Duodenal mucosa (tissue), 2 donors: Measurements from ENCODE around the gene HAPLN2.

Experiments
- H3K27ac ChIP-seq: one replicate; pipeline ENCODE4 v1.7.0; 2013; ENCODE audit warnings: low read depth, low read length
- H3K27me3 ChIP-seq, 2 donors: one replicate each; pipeline ENCODE4 v1.7.0; 2013; ENCODE audit warnings: low read length in 2 of 2, control low read depth in 1 of 2; ENCODE audit not compliant: insufficient read depth in 2 of 2, control insufficient read depth in 1 of 2
- H3K36me3 ChIP-seq, 2 donors: one replicate each; pipeline ENCODE4 v1.7.0; 2013; ENCODE audit warnings: low read length in 2 of 2, control low read depth in 1 of 2; ENCODE audit not compliant: insufficient read depth in 2 of 2, control insufficient read depth in 1 of 2
- H3K4me1 ChIP-seq, 2 donors: one replicate each; pipeline ENCODE4 v1.7.0; 2013; ENCODE audit warnings: low read length in 2 of 2, control low read depth in 1 of 2; ENCODE audit not compliant: insufficient read depth in 2 of 2, control insufficient read depth in 1 of 2
- H3K4me3 ChIP-seq, 2 donors: one replicate each; pipeline ENCODE4 v1.7.0; 2013; ENCODE audit warnings: low read length in 2 of 2, low read depth in 1 of 2
- H3K9ac ChIP-seq, 2 donors: one replicate each; pipeline ENCODE4 v1.7.0; 2013; ENCODE audit warnings: low read length in 2 of 2, low read depth in 1 of 2
- H3K9me3 ChIP-seq, 2 donors: one replicate each; pipeline ENCODE4 v1.7.0; 2013; ENCODE audit warnings: low read length in 2 of 2, control low read depth in 1 of 2; ENCODE audit not compliant: control insufficient read depth in 1 of 2

Gene HAPLN2

DNA sequence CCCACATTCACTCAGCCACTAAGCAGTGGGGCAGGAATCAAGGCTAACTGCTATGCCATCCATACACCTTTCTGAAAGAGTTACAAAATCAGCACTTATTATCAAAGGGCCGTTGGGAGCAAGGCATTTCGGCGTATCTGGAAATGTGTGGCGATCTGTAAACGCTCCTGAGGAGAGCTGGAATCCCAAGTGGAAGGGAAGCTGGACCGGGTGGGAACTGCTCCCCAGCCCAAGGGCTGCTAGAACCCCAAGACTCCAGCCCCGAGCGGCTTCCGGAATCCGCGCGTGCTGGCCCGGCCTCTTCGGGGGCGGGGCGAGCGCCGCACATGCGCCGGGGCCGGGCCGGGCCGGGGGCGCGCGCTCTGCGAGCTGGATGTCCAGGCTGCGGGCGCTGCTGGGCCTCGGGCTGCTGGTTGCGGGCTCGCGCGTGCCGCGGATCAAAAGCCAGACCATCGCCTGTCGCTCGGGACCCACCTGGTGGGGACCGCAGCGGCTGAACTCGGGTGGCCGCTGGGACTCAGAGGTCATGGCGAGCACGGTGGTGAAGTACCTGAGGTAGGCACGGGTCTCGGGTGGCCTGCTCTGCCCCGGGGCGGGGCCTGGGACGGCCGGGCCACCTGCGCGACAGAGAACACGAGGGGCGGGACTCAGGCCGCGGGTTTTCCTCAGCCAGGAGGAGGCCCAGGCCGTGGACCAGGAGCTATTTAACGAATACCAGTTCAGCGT is 27.6 kb upstream of the HAPLN2 start, which contains the start of gene NAXE:
NAXE (plus strand) TSS at position 345 of the 726 bp plus-strand sequence; CDS start at position 374, 29 bp downstream.
- peak within 1 kb of the TSS; percentile 61 for H3K27ac ChIP-seq
- H3K9ac ChIP-seq: peak within 1 kb of the TSS; percentile 78 to 98
- H3K4me3 ChIP-seq: peak within 1 kb of the TSS; percentile 75 to 95
- peaks cover 14 to 16% of the 10 kb centered on the region in 2 donors for H3K4me1 ChIP-seq
- peaks cover 8 to 36% of the 10 kb centered on the region in 2 donors for H3K36me3 ChIP-seq
- H3K27me3 ChIP-seq: no peaks in the 10 kb centered on the region
- H3K9me3 ChIP-seq: no peaks in the 10 kb centered on the region

DNA sequence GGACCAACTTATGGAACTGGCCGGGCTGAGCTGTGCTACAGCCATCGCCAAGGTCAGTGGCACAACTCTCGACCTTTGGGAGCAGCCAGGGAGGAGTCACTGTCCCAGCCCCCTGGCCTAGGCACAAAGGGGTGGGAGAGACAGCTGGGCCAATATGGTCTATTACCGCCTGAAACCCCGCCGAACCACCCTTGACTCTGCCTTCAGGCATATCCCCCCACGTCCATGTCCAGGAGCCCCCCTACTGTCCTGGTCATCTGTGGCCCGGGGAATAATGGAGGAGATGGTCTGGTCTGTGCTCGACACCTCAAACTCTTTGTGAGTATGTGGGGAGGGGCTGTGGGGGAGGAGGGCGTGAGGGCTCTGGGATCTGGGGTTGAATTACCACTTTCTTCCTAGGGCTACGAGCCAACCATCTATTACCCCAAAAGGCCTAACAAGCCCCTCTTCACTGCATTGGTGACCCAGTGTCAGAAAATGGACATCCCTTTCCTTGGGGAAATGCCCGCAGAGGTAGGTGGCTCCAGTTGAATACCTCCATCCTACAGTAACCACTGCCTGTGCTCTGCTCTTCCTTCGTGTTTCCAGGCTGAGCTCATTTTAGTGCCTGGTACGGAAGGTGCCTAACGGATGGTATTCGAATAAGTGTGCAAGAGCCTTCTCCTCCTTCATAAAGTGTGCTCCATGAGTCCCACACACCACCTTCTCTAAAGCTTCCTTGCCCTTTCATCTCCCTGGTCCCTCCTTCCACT is 26.9 kb upstream of the HAPLN2 start:
- peaks cover 14 to 16% of the 10 kb centered on the region in 2 donors for H3K4me1 ChIP-seq
- H3K36me3 ChIP-seq: peaks cover 8 to 43% of the 10 kb centered on the region in 2 donors
- no peaks in the 10 kb centered on the region for H3K9me3 ChIP-seq
- no peaks in the 10 kb centered on the region for H3K27me3 ChIP-seq
- H3K27ac ChIP-seq: peak overlapping the region; percentile 61
- H3K9ac ChIP-seq: peak overlapping the region; percentile 78 to 85
- H3K4me3 ChIP-seq: peak overlapping the region; percentile 75 to 95

DNA sequence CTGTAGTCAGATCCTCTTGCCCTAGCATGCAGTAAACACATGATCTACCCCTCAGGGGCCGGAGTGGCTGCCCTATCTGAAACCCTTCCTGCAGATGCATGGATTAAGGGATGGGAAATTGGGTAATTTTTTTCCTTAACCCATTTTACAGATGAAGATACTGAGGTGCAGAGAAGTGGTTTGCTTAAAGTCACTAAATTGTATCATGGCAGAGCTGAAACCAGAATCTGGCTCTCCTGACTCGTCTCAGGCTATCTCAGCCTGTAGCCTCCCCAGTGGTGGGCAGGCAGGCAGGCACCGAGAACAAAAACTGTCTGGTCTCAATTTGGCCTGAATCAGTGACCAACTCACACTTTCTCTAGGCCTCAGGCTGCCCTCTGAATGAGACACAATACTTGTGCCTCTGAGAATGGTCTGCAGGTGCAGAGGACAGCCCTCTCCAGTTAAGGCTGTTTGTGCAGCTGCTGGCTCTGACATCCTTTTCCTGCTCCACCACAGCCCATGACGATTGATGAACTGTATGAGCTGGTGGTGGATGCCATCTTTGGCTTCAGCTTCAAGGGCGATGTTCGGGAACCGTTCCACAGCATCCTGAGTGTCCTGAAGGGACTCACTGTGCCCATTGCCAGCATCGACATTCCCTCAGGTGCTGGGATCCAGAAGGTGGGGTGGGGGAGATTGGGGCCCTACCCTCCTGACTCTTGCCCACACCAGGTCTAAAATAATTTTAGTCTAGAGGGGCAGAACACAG is 26.1 kb upstream of the HAPLN2 start:
- no peak overlapping the region for H3K27ac ChIP-seq
- H3K27me3 ChIP-seq: no peaks in the 10 kb centered on the region
- H3K4me1 ChIP-seq: peaks cover 14 to 16% of the 10 kb centered on the region in 2 donors
- H3K36me3 ChIP-seq: peaks cover 12 to 51% of the 10 kb centered on the region in 2 donors
- H3K9me3 ChIP-seq: no peaks in the 10 kb centered on the region
- no peak overlapping the region for H3K4me3 ChIP-seq
- no peak overlapping the region for H3K9ac ChIP-seq

DNA sequence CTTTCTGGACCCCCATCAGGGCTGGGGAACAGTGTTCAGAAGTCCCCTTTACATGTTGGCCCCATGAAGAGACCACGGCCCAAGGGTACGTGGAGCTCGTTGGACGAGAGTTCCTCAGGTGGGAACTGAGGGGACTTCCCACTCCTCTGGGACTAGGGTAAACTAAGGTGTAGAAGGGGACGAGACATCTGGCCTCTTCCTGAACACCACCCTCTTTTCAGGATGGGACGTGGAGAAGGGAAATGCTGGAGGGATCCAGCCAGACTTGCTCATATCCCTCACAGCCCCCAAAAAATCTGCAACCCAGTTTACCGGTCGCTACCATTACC is 25.6 kb upstream of the HAPLN2 start:
- H3K36me3 ChIP-seq: peaks cover 14 to 54% of the 10 kb centered on the region in 2 donors
- no peak overlapping the region for H3K4me3 ChIP-seq
- H3K27me3 ChIP-seq: no peaks in the 10 kb centered on the region
- H3K9ac ChIP-seq: no peak overlapping the region
- peaks cover 14 to 16% of the 10 kb centered on the region in 2 donors for H3K4me1 ChIP-seq
- no peaks in the 10 kb centered on the region for H3K9me3 ChIP-seq
- H3K27ac ChIP-seq: no peak overlapping the region

DNA sequence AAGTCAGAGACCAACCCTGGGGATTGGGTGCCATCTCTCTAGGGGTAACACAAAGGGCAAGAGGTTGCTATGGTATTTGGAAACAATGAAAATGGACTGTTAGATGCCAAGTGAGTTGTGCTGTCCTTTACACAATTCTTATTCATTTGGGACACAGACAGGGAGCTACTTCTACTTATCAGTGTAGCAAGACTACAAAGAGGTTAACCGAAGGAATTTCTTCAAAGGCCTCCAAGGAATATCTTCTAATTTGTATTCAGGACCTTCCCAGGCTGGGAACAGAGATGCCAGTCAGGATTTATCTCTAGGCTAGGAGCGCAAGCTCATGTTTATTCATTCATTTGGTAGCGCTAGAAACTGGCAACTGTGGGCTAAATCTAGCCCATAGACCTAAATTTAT is 25.0 kb upstream of the HAPLN2 start:
- H3K4me1 ChIP-seq: peaks cover 14 to 16% of the 10 kb centered on the region in 2 donors
- no peaks in the 10 kb centered on the region for H3K9me3 ChIP-seq
- H3K27me3 ChIP-seq: no peaks in the 10 kb centered on the region
- H3K4me3 ChIP-seq: no peak overlapping the region
- H3K36me3 ChIP-seq: peaks cover 14 to 54% of the 10 kb centered on the region in 2 donors
- no peak overlapping the region for H3K27ac ChIP-seq
- H3K9ac ChIP-seq: no peak overlapping the region

DNA sequence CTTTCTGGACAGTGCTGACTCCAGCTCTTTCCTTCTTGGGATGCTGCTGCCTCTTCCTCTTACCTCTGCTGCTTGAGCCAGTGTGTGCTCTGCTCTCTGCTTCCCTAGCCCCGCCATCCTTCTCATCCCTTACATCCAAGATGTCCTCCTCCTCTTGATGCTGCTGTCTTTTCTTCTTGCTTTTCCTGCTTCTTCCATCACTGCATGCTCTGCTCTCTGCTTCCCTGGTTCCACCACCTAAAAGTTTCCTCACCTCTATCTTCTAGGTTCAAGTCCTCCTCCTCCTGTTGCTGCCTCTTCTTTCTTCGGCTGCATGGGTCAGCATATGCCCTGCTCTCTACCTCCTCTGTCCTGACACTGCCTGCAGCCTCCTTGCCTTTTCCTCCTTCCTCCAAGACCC is 24.2 kb upstream of the HAPLN2 start:
- H3K9me3 ChIP-seq: no peaks in the 10 kb centered on the region
- H3K4me1 ChIP-seq: peaks cover 17 to 22% of the 10 kb centered on the region in 2 donors
- no peak overlapping the region for H3K4me3 ChIP-seq
- H3K36me3 ChIP-seq: peaks cover 14 to 54% of the 10 kb centered on the region in 2 donors
- no peak overlapping the region for H3K27ac ChIP-seq
- no peak overlapping the region for H3K9ac ChIP-seq
- H3K27me3 ChIP-seq: no peaks in the 10 kb centered on the region

DNA sequence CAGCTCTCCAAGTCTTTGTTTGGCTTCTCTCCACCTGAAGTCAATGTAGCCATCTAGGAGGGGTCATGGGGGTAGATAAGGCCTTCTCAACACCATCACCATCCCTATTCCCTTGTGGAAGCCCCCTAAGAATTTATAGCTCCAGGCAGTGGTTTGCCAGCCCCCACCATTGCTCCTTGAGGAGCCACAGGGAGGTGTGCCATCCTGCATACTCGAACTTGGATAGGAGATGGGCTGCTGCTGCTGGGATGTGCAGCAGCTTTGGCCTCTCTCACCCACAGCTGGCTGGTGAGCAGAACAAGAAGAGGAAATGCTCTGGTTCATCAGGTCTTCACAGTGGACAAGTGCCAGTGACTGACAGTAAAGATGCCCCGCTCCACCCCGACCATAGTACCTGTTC is 22.8 kb upstream of the HAPLN2 start:
- Histone ChIP-seq H3K4me1 (peaks cover 19 to 22% of the 10 kb centered on the region in 2 donors), H3K36me3 (peaks cover 14 to 54% of the 10 kb centered on the region in 2 donors), H3K4me3 (no peak overlapping the region), H3K27me3 (no peaks in the 10 kb centered on the region), H3K9ac (no peak overlapping the region), H3K27ac (no peak overlapping the region), H3K9me3 (no peaks in the 10 kb centered on the region)

DNA sequence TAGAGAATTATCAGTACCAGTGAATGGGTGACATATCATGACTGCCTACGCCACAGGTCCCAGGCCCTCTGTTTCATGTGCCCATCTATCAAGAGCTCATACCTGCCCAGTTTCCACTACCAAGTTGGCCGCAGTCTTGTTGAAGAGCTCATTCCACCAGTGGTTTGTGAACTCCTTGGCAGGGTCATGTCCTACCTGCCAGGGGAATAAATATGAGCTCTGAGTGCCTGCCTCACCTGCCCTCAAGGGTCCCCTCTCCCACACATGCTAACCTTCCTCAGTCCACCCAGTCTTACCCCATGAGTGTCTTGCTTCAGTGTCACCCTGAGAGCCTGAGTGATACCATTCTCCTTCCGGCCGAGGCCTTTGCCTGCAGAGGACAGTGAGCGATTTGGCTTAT is 21.1 kb upstream of the HAPLN2 start:
- no peak overlapping the region for H3K27ac ChIP-seq
- H3K36me3 ChIP-seq: peaks cover 14 to 53% of the 10 kb centered on the region in 2 donors
- no peaks in the 10 kb centered on the region for H3K9me3 ChIP-seq
- H3K27me3 ChIP-seq: no peaks in the 10 kb centered on the region
- no peak overlapping the region for H3K4me3 ChIP-seq
- H3K4me1 ChIP-seq: peaks cover 14 to 18% of the 10 kb centered on the region in 2 donors
- no peak overlapping the region for H3K9ac ChIP-seq

DNA sequence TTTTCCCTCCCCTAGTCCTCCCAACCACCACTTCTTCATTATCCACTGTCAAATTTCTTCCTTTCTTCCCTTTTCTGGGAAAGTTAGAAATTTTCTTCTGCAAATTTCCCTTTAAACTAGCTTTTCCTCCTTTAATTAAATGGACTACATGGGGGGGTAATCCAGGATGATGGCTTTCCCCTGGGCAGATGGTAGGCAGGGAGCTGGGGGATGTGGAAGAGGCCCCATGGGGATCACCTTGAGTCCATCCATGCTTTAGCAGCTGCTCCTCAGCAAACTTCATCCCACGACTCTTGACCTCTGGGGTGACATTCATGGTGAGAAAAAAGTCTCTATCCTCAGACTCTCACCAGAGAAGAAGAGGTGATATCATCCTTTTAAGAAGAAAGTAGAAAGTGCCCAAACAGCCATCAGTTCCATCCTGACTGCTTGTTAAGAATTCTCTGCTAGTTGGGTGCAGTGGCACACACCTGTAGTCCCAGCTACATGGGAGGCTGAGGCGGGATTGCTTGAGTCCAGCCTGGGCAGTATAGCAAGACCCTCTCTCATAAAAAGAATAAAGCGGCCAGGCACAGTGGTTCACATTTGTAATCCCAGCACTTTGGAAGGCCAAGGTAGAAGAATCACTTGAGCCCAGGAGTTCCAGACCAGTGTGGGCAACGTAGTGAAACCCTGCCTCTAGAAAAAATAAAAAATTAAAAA is 20.3 kb upstream of the HAPLN2 start:
- Histone ChIP-seq H3K9me3 (no peaks in the 10 kb centered on the region), H3K27me3 (no peaks in the 10 kb centered on the region)

More for the DNA sequence above, 20.3 kb upstream of the HAPLN2 start:
- Histone ChIP-seq H3K36me3 (peaks cover 14 to 45% of the 10 kb centered on the region in 2 donors), H3K9ac (no peak overlapping the region), H3K4me1 (peaks cover 14 to 18% of the 10 kb centered on the region in 2 donors), H3K27ac (no peak overlapping the region), H3K4me3 (no peak overlapping the region)
